Activated naive CD4-positive, alpha-beta T cell treated with anti-CD3 and anti-CD28 coated beads for 36 hours (primary cell): ENCODE data around the gene ABCE1. TPM values are rescaled to one million over a fixed set of nuclear protein-coding genes. Genes with fewer than 3 reads are reported as not detected.

ENCODE experiments used
- total RNA-seq, 2 experiments: library from RNA; stranded (reverse); gene quantifications; one replicate each; pipeline ENCODE4 v1.2.3, GENCODE V29; 2021

ABCE1 gene
- total RNA-seq, 2 experiments from 2014 or later = 164 to 174 TPM

Other genes starting within 250 kb of the ABCE1 start
- 10 to 100 TPM; 23.5 to 26.5 TPM for gene ANAPC10, start 115 bp upstream of the ABCE1 start, total RNA-seq
- 10 to 100 TPM; 35.9 to 37.1 TPM for gene OTUD4, start 82.3 kb downstream of the ABCE1 start, total RNA-seq